WTC11 (cell line): ENCODE measurements around the gene LRRC70.
"Not testable (repeated sequence)": the region's sequence is repeated elsewhere in the genome, so short reads cannot be mapped to it uniquely, and the experiment has no call there.

Experiments used
- CREM ChIP-seq: sonication (generic); formaldehyde crosslinking; IDR thresholded peaks from 2 replicates; pipeline ENCODE4 v1.8.1; 2022; ENCODE audit warnings: mild to moderate bottlenecking, missing genetic modification reagents, moderate library complexity
- ZNF219 ChIP-seq: sonication (generic); formaldehyde crosslinking; IDR thresholded peaks from 2 replicates; pipeline ENCODE4 v1.8.0; 2023; ENCODE audit warnings: missing genetic modification reagents, mild to moderate bottlenecking, borderline replicate concordance

GRCh38 chr5:62624436-62624835 is 45.8 kb downstream of the LRRC70 start:
- not testable (repeated sequence) for TF ChIP-seq ZNF219, CREM (CRISPR knock-in tag)
